Measurements from ENCODE around the gene NDUFAF8.

DNA sequence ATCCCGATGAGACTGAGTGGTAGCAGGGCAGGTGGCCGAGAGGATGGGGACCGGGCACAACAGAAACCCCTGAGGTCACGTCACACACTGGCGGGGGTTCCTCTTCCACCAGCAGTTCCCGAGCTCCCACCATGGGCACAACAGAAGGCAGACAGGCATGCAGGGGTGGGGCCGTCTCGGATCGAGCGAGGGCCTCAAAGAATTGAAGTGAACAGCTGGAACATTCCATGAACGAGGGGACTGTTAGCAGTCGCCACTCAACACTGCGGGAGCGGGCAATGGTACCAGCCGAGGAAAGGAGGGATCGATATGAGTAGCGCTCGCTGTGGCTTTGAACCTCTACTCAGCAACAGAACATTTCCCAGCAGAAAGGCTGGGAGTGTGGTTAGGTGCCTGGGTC lies 21.6 kb upstream of the NDUFAF8 start:
- TF ChIP-seq ARNTL (CRISPR knock-in tag; IDR thresholded peaks at IDR 0.05; ENCODE audit: borderline replicate concordance, low read depth) (no peak), TOX (CRISPR knock-in tag; IDR thresholded peaks at IDR 0.05; ENCODE audit: borderline replicate concordance) (no peak), ZFP30 (CRISPR knock-in tag; IDR thresholded peaks at IDR 0.05) (no peak), PPARA (CRISPR knock-in tag; IDR thresholded peaks at IDR 0.05; ENCODE audit: borderline replicate concordance) (no peak), ZNF70 (CRISPR knock-in tag; IDR thresholded peaks at IDR 0.05) (no peak)

Data from SK-N-SH treated with all-trans-retinoic acid at 6 μM for 48 hours (cell line).